HG03469 (cell line): ENCODE data around the gene DCTN2.
"Not testable (repeated sequence)": the region's sequence is repeated elsewhere in the genome, so short reads cannot be mapped to it uniquely, and the experiment has no call there.

Experiments used
- ATAC-seq: cut with Tn5 transposase; IDR thresholded peaks from one replicate; pipeline ENCODE4 v1.9.1; 2021; ENCODE audit warnings: mild to moderate bottlenecking, moderate library complexity, moderate number of reproducible peaks; ENCODE audit not compliant: unreplicated experiment

Gene DCTN2

GRCh38 chr12:57577981-57578758 is 31.2 kb upstream of the DCTN2 start:
- ATAC-seq = no peak

GRCh38 chr12:57576613-57577160 is 29.7 kb upstream of the DCTN2 start:
- no peak for ATAC-seq

- no peak for ATAC-seq
Observed at GRCh38 chr12:57575771-57576612, 29.0 kb upstream of the DCTN2 start.

GRCh38 chr12:57574795-57575194 is 27.8 kb upstream of the DCTN2 start:
- ATAC-seq = no peak

- ATAC-seq = no peak
Observed at GRCh38 chr12:57571926-57572762, 25.2 kb upstream of the DCTN2 start.

GRCh38 chr12:57570438-57570837 is 23.4 kb upstream of the DCTN2 start:
- ATAC-seq = not testable (repeated sequence)

- ATAC-seq = no peak
Observed at GRCh38 chr12:57569858-57570257, 22.9 kb upstream of the DCTN2 start.

GRCh38 chr12:57568838-57569237 is 21.8 kb upstream of the DCTN2 start:
- no peak for ATAC-seq

GRCh38 chr12:57564178-57564740 is 17.3 kb upstream of the DCTN2 start:
- no peak for ATAC-seq

- ATAC-seq = no peak
Observed at GRCh38 chr12:57563358-57563757, 16.4 kb upstream of the DCTN2 start.

GRCh38 chr12:57561117-57561516 is 14.1 kb upstream of the DCTN2 start:
- not testable (repeated sequence) for ATAC-seq

GRCh38 chr12:57560516-57560915 is 13.5 kb upstream of the DCTN2 start:
- no peak for ATAC-seq

- ATAC-seq = no peak
Observed at GRCh38 chr12:57558864-57559263, 11.9 kb upstream of the DCTN2 start.

GRCh38 chr12:57554897-57555296 is 7.9 kb upstream of the DCTN2 start:
- ATAC-seq = no peak

- ATAC-seq = no peak
Observed at GRCh38 chr12:57554453-57554852, 7.5 kb upstream of the DCTN2 start.

GRCh38 chr12:57553343-57554202 is 6.6 kb upstream of the DCTN2 start:
- no peak for ATAC-seq

- ATAC-seq = no peak
Observed at GRCh38 chr12:57552835-57553313, 5.9 kb upstream of the DCTN2 start.

GRCh38 chr12:57552306-57552651 is 5.3 kb upstream of the DCTN2 start:
- no peak for ATAC-seq

- no peak for ATAC-seq
Observed at GRCh38 chr12:57551637-57552305, 4.8 kb upstream of the DCTN2 start.
